Naive B cell (primary cell): ENCODE results near the gene TMEM151B. TPM values are rescaled to one million over a fixed set of nuclear protein-coding genes. Genes with fewer than 3 reads are reported as not detected.
A peak's percentile ranks its signal among the peaks of the same experiment; 100 is the strongest.

Source experiments
- ATAC-seq, 2 donors: fragments of 150-1000 bp; cut with Tn5 transposase; 2 replicates each; pipeline ENCODE4 v1.10.0; 2021; ENCODE audit warnings: low read depth in 2 of 2, mild to moderate bottlenecking in 2 of 2, moderate library complexity in 2 of 2
- DNase-seq: peaks from one replicate; pipeline ENCODE4 v3.0.0; 2022
- H3K27ac Mint-ChIP-seq, 6 donors: one replicate each; pipeline ENCODE4 v1.8.0; 2020 to 2022; ENCODE audit warnings: mild to moderate bottlenecking in 6 of 6, mixed read lengths in 6 of 6, moderate library complexity in 5 of 6, inconsistent platforms in 2 of 6
- H3K27me3 Mint-ChIP-seq, 3 donors: one replicate each; pipeline ENCODE4 v1.8.0; 2021 to 2022; ENCODE audit warnings: mixed read lengths in 3 of 3, mild to moderate bottlenecking in 1 of 3
- H3K36me3 Mint-ChIP-seq, 2 donors: one replicate each; pipeline ENCODE4 v1.8.0; 2020 to 2022; ENCODE audit warnings: mixed read lengths in 2 of 2, inconsistent platforms in 1 of 2, mild to moderate bottlenecking in 1 of 2
- H3K4me1 Mint-ChIP-seq, 3 donors: one replicate each; pipeline ENCODE4 v1.8.0; 2020 to 2022; ENCODE audit warnings: mixed read lengths in 3 of 3, inconsistent platforms in 1 of 3, mild to moderate bottlenecking in 1 of 3, moderate library complexity in 1 of 3
- H3K4me3 Mint-ChIP-seq, 8 donors: one replicate each; pipeline ENCODE4 v1.8.0; 2020 to 2022; ENCODE audit warnings: mild to moderate bottlenecking in 8 of 8, mixed read lengths in 8 of 8, moderate library complexity in 8 of 8, inconsistent platforms in 2 of 8
- H3K9me3 Mint-ChIP-seq, 7 donors: one replicate each; pipeline ENCODE4 v1.8.0; 2020 to 2022; ENCODE audit warnings: mixed read lengths in 7 of 7, mild to moderate bottlenecking in 5 of 7, inconsistent platforms in 2 of 7, moderate library complexity in 1 of 7
- polyA plus RNA-seq, 6 donors: library from polyadenylated mRNA; unstranded; fragments of 300-500 nt; fragmentation: Illumina TruSeq; gene quantifications; one replicate each; pipeline ENCODE4 v1.2.3, GENCODE V29; 2021; ENCODE audit warnings: low read depth in 6 of 6

The TMEM151B gene
- polyA plus RNA-seq, 6 donors from 2014 or later: not detected

- Mint-ChIP-seq H3K27me3 (peaks cover 58 to 81% (median 67%) of the 10 kb centered on the region in 3 donors), H3K4me3 (no peak overlapping the region), H3K27ac (no peak overlapping the region), H3K36me3 (no peaks in the 10 kb centered on the region), H3K4me1 (peaks cover 10 to 13% (median 11%) of the 10 kb centered on the region in 3 donors), H3K9me3 (peaks cover 0 to 3% (median 0%) of the 10 kb centered on the region in 7 donors)
- ATAC-seq (no peak), DNase-seq (no peak)
Observed at GRCh38 chr6:44292661-44293365, 22.6 kb downstream of the TMEM151B start.

GRCh38 chr6:44294832-44295791, 24.9 kb downstream of the TMEM151B start:
- ATAC-seq (no peak), DNase-seq (no peak)
- peaks cover 10 to 18% (median 15%) of the 10 kb centered on the region in 3 donors for H3K4me1 Mint-ChIP-seq
- H3K27me3 Mint-ChIP-seq: peaks cover 46 to 77% (median 66%) of the 10 kb centered on the region in 3 donors
- H3K4me3 Mint-ChIP-seq: no peak overlapping the region
- peak overlapping the region in 1 of 6 donors; percentile 54 for H3K27ac Mint-ChIP-seq
- H3K9me3 Mint-ChIP-seq: peaks cover 0 to 3% (median 0%) of the 10 kb centered on the region in 7 donors
- H3K36me3 Mint-ChIP-seq: peaks cover 0 to 8% of the 10 kb centered on the region in 2 donors

- ATAC-seq: peak; percentile 86 to 91
- peak overlapping the region in 2 of 6 donors; percentile 47 to 74 for H3K27ac Mint-ChIP-seq
- H3K4me1 Mint-ChIP-seq: peaks cover 10 to 20% (median 18%) of the 10 kb centered on the region in 3 donors
- peaks cover 33 to 55% (median 43%) of the 10 kb centered on the region in 3 donors for H3K27me3 Mint-ChIP-seq
- H3K36me3 Mint-ChIP-seq: peaks cover 0 to 26% of the 10 kb centered on the region in 2 donors
- peak; percentile 35 for DNase-seq
- peak overlapping the region in 7 of 8 donors; percentile 42 to 80 (median 58) for H3K4me3 Mint-ChIP-seq
- peaks cover 0 to 3% (median 0%) of the 10 kb centered on the region in 7 donors for H3K9me3 Mint-ChIP-seq
Observed at GRCh38 chr6:44297063-44298038, 27.1 kb downstream of the TMEM151B start.

GRCh38 chr6:44298055-44298803, 28.0 kb downstream of the TMEM151B start:
- Mint-ChIP-seq H3K36me3 (peaks cover 0 to 28% of the 10 kb centered on the region in 2 donors), H3K4me3 (peak overlapping the region in 7 of 8 donors; percentile 42 to 78 (median 64)), H3K9me3 (peaks cover 0 to 3% (median 0%) of the 10 kb centered on the region in 7 donors), H3K27ac (peak overlapping the region in 1 of 6 donors; percentile 74), H3K27me3 (peaks cover 30 to 49% (median 39%) of the 10 kb centered on the region in 3 donors), H3K4me1 (peaks cover 10 to 20% (median 18%) of the 10 kb centered on the region in 3 donors)
- DNase-seq (no peak), ATAC-seq (no peak)

GRCh38 chr6:44298864-44299263, 28.6 kb downstream of the TMEM151B start:
- Mint-ChIP-seq H3K4me3 (peak overlapping the region in 3 of 8 donors; percentile 5 to 55 (median 55)), H3K27ac (no peak overlapping the region), H3K9me3 (peaks cover 0 to 3% (median 0%) of the 10 kb centered on the region in 7 donors), H3K36me3 (peaks cover 0 to 33% of the 10 kb centered on the region in 2 donors), H3K27me3 (peaks cover 26 to 43% (median 39%) of the 10 kb centered on the region in 3 donors), H3K4me1 (peaks cover 10 to 20% (median 18%) of the 10 kb centered on the region in 3 donors)
- no peak for ATAC-seq
- no peak for DNase-seq

- H3K36me3 Mint-ChIP-seq: peaks cover 0 to 33% of the 10 kb centered on the region in 2 donors
- peaks cover 0 to 1% (median 0%) of the 10 kb centered on the region in 7 donors for H3K9me3 Mint-ChIP-seq
- peaks cover 10 to 20% (median 18%) of the 10 kb centered on the region in 3 donors for H3K4me1 Mint-ChIP-seq
- peaks cover 16 to 31% (median 27%) of the 10 kb centered on the region in 3 donors for H3K27me3 Mint-ChIP-seq
- DNase-seq (no peak), ATAC-seq (no peak)
- H3K4me3 Mint-ChIP-seq: peak overlapping the region in 1 of 8 donors; percentile 69
- peak overlapping the region in 1 of 6 donors; percentile 78 for H3K27ac Mint-ChIP-seq
Observed at GRCh38 chr6:44300292-44300823, 30.1 kb downstream of the TMEM151B start.

- ATAC-seq: no peak
- H3K36me3 Mint-ChIP-seq: peaks cover 0 to 33% of the 10 kb centered on the region in 2 donors
- no peak overlapping the region for H3K27ac Mint-ChIP-seq
- no peak overlapping the region for H3K4me3 Mint-ChIP-seq
- H3K9me3 Mint-ChIP-seq: peaks cover 0 to 1% (median 0%) of the 10 kb centered on the region in 7 donors
- peaks cover 11 to 23% (median 19%) of the 10 kb centered on the region in 3 donors for H3K27me3 Mint-ChIP-seq
- H3K4me1 Mint-ChIP-seq: peaks cover 10 to 20% (median 18%) of the 10 kb centered on the region in 3 donors
- DNase-seq: no peak
Observed at GRCh38 chr6:44301106-44301505, 30.9 kb downstream of the TMEM151B start.

- Mint-ChIP-seq H3K36me3 (peaks cover 0 to 33% of the 10 kb centered on the region in 2 donors), H3K27ac (no peak overlapping the region), H3K4me1 (peaks cover 2 to 14% (median 10%) of the 10 kb centered on the region in 3 donors), H3K27me3 (peaks cover 4 to 14% (median 11%) of the 10 kb centered on the region in 3 donors), H3K4me3 (no peak overlapping the region), H3K9me3 (no peaks in the 10 kb centered on the region)
- DNase-seq (no peak), ATAC-seq (no peak)
Observed at GRCh38 chr6:44301782-44302564, 31.7 kb downstream of the TMEM151B start.

- H3K4me3 Mint-ChIP-seq: no peak overlapping the region
- no peak for ATAC-seq
- H3K36me3 Mint-ChIP-seq: peaks cover 0 to 33% of the 10 kb centered on the region in 2 donors
- peaks cover 0 to 7% (median 6%) of the 10 kb centered on the region in 3 donors for H3K4me1 Mint-ChIP-seq
- DNase-seq: no peak
- H3K27ac Mint-ChIP-seq: no peak overlapping the region
- no peaks in the 10 kb centered on the region for H3K9me3 Mint-ChIP-seq
- H3K27me3 Mint-ChIP-seq: peaks cover 4 to 10% (median 6%) of the 10 kb centered on the region in 3 donors
Observed at GRCh38 chr6:44302856-44303255, 32.6 kb downstream of the TMEM151B start.

- ATAC-seq (no peak), DNase-seq (no peak)
- peaks cover 0 to 31% of the 10 kb centered on the region in 2 donors for H3K36me3 Mint-ChIP-seq
- H3K27me3 Mint-ChIP-seq: peaks cover 0 to 6% (median 0%) of the 10 kb centered on the region in 3 donors
- H3K4me1 Mint-ChIP-seq: peaks cover 0 to 5% (median 0%) of the 10 kb centered on the region in 3 donors
- H3K9me3 Mint-ChIP-seq: no peaks in the 10 kb centered on the region
- no peak overlapping the region for H3K4me3 Mint-ChIP-seq
- H3K27ac Mint-ChIP-seq: no peak overlapping the region
Observed at GRCh38 chr6:44303842-44304241, 33.6 kb downstream of the TMEM151B start.
